ENCODE results near the gene ROR2.

Gene ROR2

DNA sequence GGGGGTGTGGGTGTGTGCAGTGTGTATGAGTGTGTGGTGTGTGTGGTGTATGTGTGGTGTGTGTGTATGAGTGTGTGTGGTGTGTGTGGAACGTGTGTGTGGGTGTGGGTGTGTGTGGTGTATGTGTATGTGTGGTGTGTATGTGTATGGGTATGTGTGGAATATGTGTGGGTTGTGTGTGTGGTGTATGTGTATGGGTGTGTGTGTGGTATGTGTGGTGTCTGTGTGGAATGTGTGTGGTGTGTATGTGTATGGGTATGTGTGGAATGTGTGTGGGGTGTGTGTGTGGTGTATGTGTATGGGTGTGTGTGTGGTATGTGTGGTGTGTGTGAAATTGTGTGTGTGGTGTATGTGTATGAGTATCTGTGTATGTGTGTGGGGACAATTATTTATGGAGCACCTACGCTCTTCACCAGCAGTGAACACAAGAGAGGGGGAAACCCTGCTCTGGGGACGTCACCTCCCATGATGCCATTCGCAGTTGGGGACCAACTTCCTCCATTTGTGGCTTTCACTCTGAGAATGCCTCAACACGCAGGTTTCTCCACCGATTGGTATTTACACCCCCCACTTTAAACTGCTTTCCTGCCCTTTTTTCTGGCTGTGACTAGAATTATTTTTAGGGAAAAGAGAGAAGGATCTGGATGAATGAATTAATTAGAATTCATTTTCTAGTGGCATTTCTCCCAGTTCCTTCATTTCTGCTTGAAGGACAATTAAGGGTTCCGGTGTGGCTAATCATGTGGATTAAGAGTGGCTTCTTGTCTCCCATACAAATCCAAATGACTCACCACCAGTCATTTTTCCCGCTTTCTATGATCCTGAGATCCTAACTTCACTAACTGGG is 238.1 kb downstream of the ROR2 start:
- ATAC-seq, result peak; percentile 97
- Mint-ChIP-seq H3K36me3 (ENCODE audit: low read depth) (peaks cover 4% of the 10 kb centered on the region), H3K4me3 (no peak overlapping the region), H3K9me3 (peaks cover 6% of the 10 kb centered on the region), H3K27ac (no peak overlapping the region), H3K27me3 (peaks cover 11% of the 10 kb centered on the region), H3K4me1 (no peaks in the 10 kb centered on the region)
- peak; percentile 76 for DNase-seq

DNA sequence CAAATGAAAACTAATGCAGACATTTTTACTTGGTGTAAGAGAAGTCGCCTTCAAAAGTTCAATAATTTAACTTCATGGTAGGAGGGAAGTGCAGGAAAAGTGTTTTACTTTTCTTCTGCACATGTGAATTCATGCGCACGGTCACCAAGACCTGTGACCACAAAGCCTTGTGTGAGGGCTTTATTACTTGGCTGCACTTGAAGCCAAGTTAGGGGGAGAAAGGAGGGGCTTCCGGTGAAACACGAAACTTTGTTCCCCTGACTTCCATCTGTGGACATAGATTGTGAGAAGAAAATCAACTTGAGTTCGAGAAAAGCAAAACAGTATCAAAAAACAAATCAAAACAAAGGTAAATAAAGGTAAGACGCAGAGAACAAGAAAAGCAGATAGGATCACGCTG is 239.9 kb downstream of the ROR2 start:
- DNase-seq (no peak), ATAC-seq (no peak)
- peaks cover 6% of the 10 kb centered on the region for H3K27me3 Mint-ChIP-seq
- peaks cover 7% of the 10 kb centered on the region for H3K9me3 Mint-ChIP-seq
- H3K4me3 Mint-ChIP-seq, result no peak overlapping the region
- no peaks in the 10 kb centered on the region for H3K4me1 Mint-ChIP-seq
- H3K27ac Mint-ChIP-seq, result no peak overlapping the region
- peaks cover 5% of the 10 kb centered on the region for H3K36me3 Mint-ChIP-seq (ENCODE audit: low read depth)

DNA sequence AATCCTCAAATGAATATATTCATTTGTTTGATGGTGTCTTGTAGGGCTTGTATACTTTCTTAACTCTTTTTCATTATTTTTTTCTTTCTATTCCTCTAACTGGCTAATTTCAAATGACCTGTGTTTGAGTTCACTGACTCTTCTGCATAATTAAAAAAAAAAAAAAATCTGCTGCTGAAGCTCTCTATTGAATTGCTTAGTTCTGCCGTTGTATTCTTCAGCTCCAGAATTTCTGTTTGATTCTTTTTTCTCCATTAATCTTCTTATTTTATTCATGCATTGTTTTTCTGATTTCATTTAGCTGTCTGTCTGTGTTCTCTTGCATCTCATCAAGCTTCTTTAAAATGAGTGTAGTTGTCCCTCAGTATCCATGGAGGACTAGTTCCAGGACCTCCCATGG is 244.6 kb downstream of the ROR2 start:
- no peak for ATAC-seq
- no peak for DNase-seq
- Mint-ChIP-seq H3K4me1 (no peaks in the 10 kb centered on the region), H3K36me3 (ENCODE audit: low read depth) (peaks cover 5% of the 10 kb centered on the region), H3K27me3 (peaks cover 20% of the 10 kb centered on the region), H3K4me3 (no peak overlapping the region), H3K9me3 (peaks cover 8% of the 10 kb centered on the region), H3K27ac (no peak overlapping the region)

DNA sequence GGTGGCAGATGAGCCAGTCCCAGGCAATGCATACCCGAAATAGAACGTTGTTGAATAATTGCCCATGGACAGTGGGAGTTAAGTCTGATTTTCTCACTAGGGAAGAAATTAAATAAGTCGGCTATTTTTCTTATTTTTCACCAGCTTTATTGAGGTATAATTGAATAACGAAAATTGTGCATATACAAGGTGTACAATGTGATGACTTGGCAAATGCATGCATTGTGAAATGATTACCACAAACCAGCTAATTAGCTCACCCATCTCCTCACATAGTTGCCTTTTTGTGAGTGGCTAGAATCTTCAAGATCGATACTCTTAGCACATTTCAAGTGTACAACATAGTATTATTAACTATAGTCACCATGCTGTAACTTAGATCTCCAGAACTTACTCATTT is 249.6 kb downstream of the ROR2 start:
- ATAC-seq, result no peak
- peaks cover 18% of the 10 kb centered on the region for H3K27me3 Mint-ChIP-seq
- peaks cover 3% of the 10 kb centered on the region for H3K36me3 Mint-ChIP-seq (ENCODE audit: low read depth)
- DNase-seq, result no peak
- no peak overlapping the region for H3K27ac Mint-ChIP-seq
- H3K4me3 Mint-ChIP-seq, result no peak overlapping the region
- H3K4me1 Mint-ChIP-seq, result peaks cover 5% of the 10 kb centered on the region
- H3K9me3 Mint-ChIP-seq, result peaks cover 4% of the 10 kb centered on the region

DNA sequence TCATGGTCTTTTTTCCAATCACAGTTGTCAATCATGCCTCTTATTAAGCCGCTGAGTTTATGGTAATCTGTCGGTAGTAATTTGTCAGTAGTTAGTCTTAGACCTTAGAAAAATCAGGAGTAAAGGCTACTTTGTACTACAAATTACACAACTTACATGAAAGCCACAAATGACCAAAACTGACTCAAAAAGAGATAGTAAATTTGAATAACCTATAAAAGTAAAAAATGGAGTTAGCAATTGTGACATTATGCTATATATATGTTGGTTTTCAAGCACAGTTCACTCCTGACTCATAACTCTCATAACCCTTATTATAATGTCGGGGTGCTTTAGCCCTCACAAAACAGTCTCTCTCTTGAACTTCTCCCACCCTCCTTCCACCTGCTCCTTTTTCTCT is 251.8 kb downstream of the ROR2 start:
- Mint-ChIP-seq H3K9me3 (no peaks in the 10 kb centered on the region), H3K27me3 (peaks cover 8% of the 10 kb centered on the region), H3K4me1 (peaks cover 9% of the 10 kb centered on the region), H3K27ac (no peak overlapping the region), H3K36me3 (ENCODE audit: low read depth) (no peaks in the 10 kb centered on the region), H3K4me3 (no peak overlapping the region)
- no peak for DNase-seq
- peak; percentile 63 for ATAC-seq

DNA sequence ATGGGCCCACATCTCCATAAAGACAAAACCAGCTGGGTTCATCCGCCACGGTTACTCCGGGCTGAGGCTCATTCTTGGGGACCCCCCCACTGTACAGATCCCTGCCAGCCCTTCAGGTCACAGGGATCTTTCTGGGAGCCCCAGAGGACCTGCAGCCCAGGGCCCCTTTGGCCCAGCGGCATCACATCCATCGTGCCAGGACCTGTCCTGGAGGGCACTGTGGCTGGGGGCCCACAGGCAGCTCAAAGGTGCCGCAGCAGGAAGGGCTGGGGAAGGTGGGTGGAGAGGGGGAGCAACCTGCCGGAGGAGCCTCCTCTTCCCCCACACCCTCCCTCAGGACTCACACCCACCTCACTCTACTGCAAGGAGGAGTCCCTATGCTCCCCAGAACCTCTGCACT is 252.8 kb downstream of the ROR2 start:
- no peak overlapping the region for H3K27ac Mint-ChIP-seq
- DNase-seq, result no peak
- no peaks in the 10 kb centered on the region for H3K9me3 Mint-ChIP-seq
- peaks cover 3% of the 10 kb centered on the region for H3K27me3 Mint-ChIP-seq
- no peak overlapping the region for H3K4me3 Mint-ChIP-seq
- no peak for ATAC-seq
- peaks cover 9% of the 10 kb centered on the region for H3K4me1 Mint-ChIP-seq
- H3K36me3 Mint-ChIP-seq (ENCODE audit: low read depth), result no peaks in the 10 kb centered on the region

DNA sequence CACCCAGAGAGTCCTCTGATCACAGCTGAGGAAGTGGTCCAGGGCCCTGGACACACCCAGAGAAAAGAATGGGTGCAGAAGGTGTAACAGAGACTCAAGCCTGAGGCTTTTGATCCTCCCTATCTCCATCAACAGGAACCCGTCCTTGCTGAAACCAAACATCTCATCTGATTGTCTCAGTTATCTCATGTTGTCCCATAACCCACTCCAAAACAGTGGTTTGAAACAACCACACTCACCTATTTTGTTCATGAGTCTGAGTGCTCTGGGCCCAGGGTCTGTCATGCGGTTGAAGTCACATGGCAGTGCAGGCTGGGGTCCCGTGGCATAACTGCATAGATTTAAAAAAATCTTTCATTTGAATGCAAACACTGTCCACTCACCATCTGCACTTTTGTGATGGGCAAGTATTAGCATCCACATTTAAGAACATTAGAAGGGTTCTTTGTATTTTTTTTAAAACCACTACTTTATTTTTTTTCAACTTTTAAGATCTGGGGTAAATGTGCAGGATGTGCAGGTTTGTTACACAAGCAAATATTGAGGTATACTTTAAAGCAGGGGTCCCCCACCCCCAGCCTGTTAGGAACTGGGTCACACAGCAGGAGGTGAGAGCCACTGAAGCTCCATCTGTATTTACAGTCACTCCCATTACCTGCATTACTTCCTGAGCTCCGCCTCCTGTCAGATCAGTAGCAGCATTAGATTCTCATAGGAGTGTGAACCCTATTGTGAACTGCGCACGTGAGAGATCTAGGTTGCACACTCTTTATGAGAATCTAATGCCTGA is 255.8 kb downstream of the ROR2 start:
- Mint-ChIP-seq H3K36me3 (ENCODE audit: low read depth) (no peaks in the 10 kb centered on the region), H3K4me3 (no peak overlapping the region), H3K27me3 (peaks cover 5% of the 10 kb centered on the region), H3K4me1 (peaks cover 12% of the 10 kb centered on the region), H3K9me3 (no peaks in the 10 kb centered on the region), H3K27ac (no peak overlapping the region)
- ATAC-seq, result no peak
- no peak for DNase-seq

DNA sequence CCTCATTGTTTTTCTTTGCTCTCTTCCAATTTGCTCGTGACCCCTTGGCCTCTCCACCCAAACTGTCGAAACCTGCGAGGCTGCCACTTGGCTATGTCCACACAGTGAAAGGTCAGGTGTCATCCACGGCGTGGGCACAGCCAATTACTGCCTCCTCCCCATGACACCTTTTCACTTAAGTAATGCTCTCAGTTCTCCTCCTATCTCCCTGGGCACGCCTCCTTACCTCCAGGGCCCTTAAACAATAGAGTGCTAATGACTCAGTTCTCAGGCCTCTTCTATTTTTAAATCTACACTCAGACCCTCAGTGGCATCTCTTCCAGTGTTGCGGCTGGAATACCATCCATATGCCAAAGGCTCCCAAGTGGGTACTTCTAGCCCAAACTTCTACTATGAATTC is 256.8 kb downstream of the ROR2 start:
- no peak for ATAC-seq

DNA sequence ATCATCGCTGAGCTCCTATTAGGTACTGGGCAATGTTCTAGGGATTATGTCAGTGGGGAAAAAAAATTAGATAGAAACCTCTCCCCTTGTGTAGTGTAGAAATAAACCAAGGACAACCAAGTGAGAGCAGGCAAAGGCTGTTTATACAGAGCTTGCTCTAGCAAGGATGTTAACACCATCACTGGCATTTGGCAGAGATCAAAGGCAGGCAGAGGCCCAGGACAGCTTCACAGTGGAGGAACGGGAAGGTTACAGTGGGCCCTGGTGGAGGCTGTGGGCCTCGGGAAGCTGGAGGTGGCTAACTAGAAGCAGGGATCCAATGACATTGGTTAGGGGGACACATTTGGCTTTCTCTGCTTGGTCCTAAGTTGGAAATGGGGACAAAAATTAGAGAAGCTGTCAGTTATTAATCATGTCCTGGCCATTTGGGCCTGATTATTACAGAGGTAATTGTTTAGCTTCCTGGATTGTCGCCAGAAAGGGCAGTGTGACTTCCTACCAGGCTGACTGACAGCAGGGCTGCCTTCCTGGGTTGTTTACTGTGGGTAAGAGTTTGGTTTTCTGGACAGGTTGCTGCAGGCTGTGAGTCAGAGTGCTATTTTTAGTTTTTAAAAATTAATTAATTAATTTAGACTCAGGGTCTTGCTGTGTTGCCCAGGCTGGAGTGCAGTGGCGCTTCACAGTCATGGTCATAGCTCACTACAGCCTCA is 259.3 kb downstream of the ROR2 start:
- Mint-ChIP-seq H3K27ac (no peak overlapping the region), H3K4me1 (peaks cover 7% of the 10 kb centered on the region), H3K27me3 (peaks cover 5% of the 10 kb centered on the region), H3K9me3 (no peaks in the 10 kb centered on the region), H3K4me3 (no peak overlapping the region), H3K36me3 (ENCODE audit: low read depth) (no peaks in the 10 kb centered on the region)
- no peak for DNase-seq
- no peak for ATAC-seq

More for the DNA sequence above, 256.8 kb downstream of the ROR2 start:
- Mint-ChIP-seq H3K4me3 (no peak overlapping the region), H3K36me3 (ENCODE audit: low read depth) (no peaks in the 10 kb centered on the region), H3K9me3 (no peaks in the 10 kb centered on the region), H3K27ac (no peak overlapping the region), H3K4me1 (peaks cover 12% of the 10 kb centered on the region), H3K27me3 (peaks cover 5% of the 10 kb centered on the region)
- DNase-seq, result no peak

DNA sequence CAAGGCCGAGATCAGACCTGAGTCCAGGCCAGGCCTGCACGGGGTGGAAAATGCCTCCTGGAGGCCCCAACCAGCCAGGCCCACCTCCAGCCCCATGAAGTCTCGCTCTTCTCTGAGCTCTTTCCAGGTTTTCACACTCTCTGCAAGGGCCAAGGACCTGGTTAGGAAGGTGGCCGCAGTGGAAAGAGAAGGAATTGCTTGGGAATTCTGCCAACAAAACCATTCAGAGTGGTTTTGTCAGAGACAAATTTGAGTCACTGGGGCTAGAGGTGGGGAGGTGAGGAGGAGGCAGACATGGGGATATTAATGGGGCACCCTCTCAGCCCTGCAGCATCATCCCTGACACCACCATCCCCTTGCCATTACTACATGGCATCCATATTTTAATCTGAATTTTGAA is 261.0 kb downstream of the ROR2 start:
- H3K4me3 Mint-ChIP-seq, result no peak overlapping the region
- peaks cover 5% of the 10 kb centered on the region for H3K27me3 Mint-ChIP-seq
- H3K9me3 Mint-ChIP-seq, result no peaks in the 10 kb centered on the region
- peaks cover 4% of the 10 kb centered on the region for H3K4me1 Mint-ChIP-seq
- ATAC-seq (no peak), DNase-seq (no peak)
- no peaks in the 10 kb centered on the region for H3K36me3 Mint-ChIP-seq (ENCODE audit: low read depth)
- H3K27ac Mint-ChIP-seq, result no peak overlapping the region

DNA sequence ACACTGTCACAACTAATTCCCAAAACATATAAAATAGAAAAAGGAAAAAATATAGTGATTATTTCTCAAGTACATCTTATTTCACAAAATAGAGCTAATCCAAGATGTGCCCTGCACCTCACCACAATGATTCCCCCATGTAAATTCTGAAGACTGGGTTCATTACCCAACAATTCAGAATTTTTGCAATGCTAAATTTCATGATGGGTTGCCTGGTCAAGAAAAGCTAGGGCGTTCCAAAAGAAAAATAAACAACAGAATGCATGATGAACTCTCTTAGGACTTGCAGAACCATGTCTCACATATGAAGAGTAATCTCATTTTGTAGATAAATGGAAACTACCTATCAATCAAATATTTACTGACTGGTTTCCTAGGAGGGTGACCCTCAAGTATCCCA is 266.8 kb downstream of the ROR2 start:
- Mint-ChIP-seq H3K4me1 (peaks cover 4% of the 10 kb centered on the region), H3K4me3 (no peak overlapping the region), H3K9me3 (no peaks in the 10 kb centered on the region), H3K27ac (no peak overlapping the region), H3K27me3 (peaks cover 22% of the 10 kb centered on the region), H3K36me3 (ENCODE audit: low read depth) (no peaks in the 10 kb centered on the region)
- ATAC-seq (no peak), DNase-seq (no peak)

DNA sequence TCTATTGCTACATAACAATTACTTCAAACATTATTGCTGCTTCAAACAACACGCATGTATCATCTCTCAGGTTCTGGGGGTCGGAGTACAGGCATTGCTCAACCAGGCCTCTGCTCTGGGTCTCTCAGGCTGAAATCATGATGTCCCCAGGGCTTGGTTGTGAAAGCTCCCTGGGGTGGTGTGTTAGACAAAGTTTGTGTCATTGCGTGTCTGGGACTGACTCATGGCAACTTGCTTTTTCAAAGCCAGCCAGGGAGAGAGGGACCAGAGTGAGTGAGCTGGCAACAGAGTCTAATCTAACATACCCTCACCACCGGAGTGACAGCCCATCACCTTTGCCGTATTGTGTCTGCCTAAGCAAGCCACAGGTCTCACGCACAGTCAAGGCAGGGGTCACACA is 267.2 kb downstream of the ROR2 start:
- DNase-seq (no peak), ATAC-seq (no peak)
- no peaks in the 10 kb centered on the region for H3K36me3 Mint-ChIP-seq (ENCODE audit: low read depth)
- no peaks in the 10 kb centered on the region for H3K9me3 Mint-ChIP-seq
- H3K27ac Mint-ChIP-seq, result no peak overlapping the region
- H3K4me3 Mint-ChIP-seq, result no peak overlapping the region
- H3K4me1 Mint-ChIP-seq, result peaks cover 4% of the 10 kb centered on the region
- H3K27me3 Mint-ChIP-seq, result peaks cover 23% of the 10 kb centered on the region

DNA sequence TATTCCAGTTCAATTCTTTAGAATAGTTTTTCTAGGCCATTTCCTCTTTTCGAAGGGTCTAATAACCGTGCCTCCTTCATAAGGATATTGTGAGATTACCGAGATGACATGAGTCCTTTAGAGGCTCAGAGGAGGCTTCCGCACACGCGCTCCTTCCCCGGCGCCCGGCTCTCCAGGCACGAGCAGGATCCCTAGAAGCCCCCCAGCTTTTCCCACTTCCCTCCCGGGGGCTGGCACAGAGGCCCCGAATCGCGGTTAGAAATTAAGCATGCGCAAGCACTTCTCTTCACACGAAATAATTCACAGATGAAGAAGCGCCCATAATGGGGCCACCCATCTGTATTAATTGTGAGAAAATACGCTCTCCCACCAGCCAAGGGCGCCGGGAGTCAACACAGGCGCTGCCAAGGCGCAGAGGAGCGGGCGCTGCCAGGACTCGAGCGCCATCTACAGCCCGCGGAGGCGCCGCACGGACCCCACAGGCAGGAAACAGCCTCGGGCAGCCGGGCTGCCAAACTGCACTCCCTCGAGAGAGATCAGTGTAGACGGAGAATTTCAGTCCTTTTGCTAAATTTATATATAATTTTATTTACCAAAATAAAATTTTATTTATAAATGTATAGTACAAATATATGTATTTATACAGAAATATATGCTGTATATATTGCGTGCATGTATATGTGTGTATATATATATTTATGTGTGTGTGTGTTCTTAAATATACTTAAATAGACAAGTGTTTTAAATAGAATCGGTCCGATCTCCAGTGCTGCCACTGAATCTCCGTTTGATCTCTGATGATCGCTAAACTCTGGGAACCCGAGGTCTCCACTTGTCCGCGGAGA is 268.3 kb downstream of the ROR2 start:
- Mint-ChIP-seq H3K27me3 (peaks cover 26% of the 10 kb centered on the region), H3K27ac (no peak overlapping the region), H3K4me3 (peak overlapping the region; percentile 24), H3K9me3 (no peaks in the 10 kb centered on the region), H3K4me1 (peaks cover 4% of the 10 kb centered on the region), H3K36me3 (ENCODE audit: low read depth) (no peaks in the 10 kb centered on the region)
- ATAC-seq (peak; percentile 97), DNase-seq (peak; percentile 80)

DNA sequence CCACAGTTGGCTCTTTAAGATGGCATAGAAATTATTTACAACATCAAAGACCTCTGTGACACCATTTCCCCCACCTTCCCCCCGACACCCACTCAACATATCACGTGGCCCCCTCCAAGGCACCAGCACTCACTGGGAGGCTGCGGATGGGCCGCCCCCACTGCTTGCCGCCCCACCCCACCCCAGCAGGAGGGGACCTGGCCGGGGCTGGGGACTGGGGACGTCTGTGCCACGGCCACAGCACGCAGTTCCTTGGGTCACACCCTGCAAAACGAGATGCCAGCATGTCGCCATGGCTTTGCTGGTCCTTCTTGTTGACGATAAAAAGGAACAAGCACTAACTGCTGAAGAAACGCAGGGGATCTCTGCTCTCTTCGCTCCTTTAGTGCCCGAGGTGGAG is 269.0 kb downstream of the ROR2 start:
- DNase-seq (no peak), ATAC-seq (no peak)
- Mint-ChIP-seq H3K4me3 (no peak overlapping the region), H3K27ac (no peak overlapping the region), H3K4me1 (peaks cover 4% of the 10 kb centered on the region), H3K27me3 (peaks cover 28% of the 10 kb centered on the region), H3K9me3 (no peaks in the 10 kb centered on the region), H3K36me3 (ENCODE audit: low read depth) (no peaks in the 10 kb centered on the region)
